COLO668 (cell line): ENCODE data around the gene GFRA4.

Experiments used
- DNase-seq: peaks from one replicate; lab custom pipeline; 2025; ENCODE audit not compliant: unreplicated experiment; lab: John Stamatoyannopoulos, UW

GFRA4 gene, protein sequence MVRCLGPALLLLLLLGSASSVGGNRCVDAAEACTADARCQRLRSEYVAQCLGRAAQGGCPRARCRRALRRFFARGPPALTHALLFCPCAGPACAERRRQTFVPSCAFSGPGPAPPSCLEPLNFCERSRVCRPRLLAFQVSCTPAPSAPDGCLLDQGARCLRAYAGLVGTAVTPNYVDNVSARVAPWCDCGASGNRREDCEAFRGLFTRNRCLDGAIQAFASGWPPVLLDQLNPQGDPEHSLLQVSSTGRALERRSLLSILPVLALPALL

DNA sequence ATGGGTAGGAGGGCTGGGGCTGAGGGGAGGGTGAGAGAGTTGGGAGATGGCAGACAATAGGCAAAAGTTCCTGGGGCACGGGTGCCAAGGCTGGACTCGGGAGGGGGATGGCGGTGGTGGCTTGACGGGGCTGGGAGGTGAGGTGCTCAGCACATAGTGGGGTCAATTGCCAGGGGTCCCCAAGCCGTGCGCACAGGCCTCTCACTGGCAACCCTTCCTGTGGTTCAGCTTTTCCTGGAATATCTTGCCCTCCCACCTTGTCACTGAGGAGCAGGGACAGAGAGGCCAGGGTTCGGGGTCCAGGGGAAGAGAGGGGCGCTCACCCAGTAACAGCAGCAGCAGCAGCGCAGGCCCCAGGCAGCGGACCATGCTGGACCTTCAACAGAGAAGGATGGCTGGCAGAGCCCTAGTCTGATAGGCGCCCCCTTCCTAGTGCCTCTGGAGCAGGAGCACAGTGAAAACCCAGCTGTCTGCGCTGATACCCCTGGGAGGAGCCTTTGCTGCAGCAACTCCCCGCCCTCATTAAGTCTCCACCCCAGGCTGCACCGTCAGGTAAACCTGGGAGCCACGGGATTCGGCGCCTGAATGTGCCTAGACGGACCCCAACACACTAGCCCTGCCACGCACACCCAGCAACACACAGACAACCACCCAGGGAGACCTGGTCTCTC, at the start of gene GFRA4:
GFRA4 (minus strand) TSS at position 369 of the 671 bp plus-strand sequence; CDS start at position 369, 0 bp downstream.
- DNase-seq: no peak

DNA sequence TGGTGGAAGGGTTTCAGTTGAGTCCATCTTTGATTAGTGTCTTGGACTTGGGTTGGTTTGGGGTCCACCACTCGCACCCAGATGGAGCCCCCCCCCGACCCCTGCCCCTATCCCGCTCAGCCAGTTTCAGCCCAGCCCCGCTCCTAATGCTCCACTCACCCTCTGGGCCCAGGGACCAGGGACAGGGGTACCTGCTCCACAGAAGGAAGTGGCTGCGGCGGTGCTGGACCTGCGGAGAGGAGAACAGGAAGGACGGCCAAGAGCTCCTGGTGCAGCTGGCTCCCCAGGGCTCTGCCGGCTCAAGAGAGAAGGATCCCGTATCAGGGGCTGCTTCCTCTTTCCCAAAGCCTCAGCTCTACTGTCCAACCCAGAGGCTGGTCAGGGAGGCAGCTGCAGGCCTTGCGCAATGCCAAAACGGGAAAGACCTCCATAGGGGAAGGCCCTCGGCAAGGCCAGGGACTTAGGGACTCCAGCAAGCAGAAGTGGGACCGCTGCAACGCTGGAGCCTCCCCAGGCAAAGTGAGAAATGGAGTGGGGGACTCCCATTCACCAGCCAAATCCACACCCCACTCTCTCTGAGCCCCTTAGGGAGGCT, 49.2 kb upstream of the GFRA4 start, which contains the start of gene SIGLEC1:
SIGLEC1 (minus strand) TSS at position 322 of the 595 bp plus-strand sequence. CDS start 5,472 bp downstream, outside the sequence.
- DNase-seq: no peak

DNA sequence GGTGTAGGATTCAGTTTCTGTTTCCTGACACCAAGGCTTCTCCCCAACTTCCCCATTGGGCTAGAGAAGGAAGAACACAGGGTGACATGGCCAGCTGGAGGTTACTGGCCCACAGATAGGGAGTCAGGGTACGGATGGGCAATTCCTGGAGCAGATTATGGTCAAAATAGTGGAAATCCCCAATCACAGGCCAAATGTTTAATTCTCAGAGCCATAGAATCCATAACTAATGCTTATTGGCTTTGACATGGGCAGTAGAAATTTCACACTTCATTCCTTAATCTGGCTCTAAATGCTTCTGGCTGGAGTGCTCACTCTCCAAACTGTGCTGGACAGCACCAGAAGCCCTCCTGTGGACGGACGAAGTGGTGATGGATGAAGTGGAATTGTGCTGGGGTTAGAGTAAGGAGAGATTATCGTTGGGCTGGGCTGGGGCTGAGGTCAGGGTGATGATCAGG, 48.3 kb upstream of the GFRA4 start:
- no peak for DNase-seq

DNA sequence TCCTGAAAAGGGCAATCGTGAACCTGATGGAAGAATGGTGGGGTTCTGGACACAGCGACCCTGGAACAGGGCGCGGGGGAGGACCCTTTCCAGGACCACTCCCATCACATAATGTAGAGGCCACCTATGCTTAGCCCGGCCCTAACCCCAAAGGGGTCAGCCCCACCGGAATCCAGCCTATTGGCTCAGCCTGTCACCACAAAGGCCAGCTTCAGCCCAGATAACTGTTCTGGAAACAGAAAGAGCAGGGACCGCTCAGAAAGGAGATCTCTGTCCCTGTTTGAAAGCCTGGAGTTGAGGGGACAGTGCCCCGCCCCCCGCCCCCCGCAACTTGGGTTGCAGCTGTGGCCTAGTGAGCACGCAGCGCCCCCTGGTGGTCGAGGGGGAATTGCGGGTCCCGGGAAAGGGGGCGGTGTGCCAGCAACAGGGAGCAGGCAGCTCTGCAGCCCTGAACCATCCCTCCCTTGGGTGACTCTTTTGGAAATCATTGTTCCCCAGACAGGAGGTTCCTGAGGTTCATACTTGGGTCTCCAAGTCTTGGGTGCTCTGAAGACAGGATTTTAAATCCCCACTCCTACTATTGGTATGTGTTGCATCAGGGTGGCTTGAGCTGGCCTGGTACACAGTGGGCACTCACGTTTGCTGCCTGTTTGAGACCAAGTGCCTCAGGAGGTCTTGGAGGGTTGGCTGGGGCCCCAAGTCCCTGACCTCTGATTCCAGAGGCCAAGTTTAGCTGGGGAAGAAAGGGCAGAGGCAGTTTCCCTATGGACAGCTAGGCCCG, 47.7 kb upstream of the GFRA4 start:
- peak; percentile 58 for DNase-seq

DNA sequence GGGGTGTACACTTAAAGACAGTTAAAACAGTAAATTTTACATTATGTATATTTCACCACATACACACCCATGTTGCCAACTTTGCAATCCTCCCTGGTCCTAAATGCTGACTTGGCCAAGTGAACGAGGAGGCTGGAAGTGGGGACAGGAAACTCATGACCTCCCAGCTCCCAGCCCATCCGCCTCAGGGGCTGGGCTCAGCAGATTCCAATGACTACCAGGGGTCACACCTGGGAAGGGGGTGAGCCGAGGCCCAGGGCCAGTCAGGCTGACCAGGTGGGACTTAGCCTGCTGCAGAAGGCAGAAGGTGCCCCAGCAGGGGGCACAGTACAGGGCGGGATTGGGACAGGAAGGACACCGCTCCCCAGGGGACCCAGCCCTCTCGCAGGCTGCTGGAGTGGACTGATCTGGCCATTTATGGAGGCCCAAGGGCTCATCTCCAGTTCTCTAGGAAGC, 46.8 kb upstream of the GFRA4 start:
- DNase-seq: peak; percentile 24

DNA sequence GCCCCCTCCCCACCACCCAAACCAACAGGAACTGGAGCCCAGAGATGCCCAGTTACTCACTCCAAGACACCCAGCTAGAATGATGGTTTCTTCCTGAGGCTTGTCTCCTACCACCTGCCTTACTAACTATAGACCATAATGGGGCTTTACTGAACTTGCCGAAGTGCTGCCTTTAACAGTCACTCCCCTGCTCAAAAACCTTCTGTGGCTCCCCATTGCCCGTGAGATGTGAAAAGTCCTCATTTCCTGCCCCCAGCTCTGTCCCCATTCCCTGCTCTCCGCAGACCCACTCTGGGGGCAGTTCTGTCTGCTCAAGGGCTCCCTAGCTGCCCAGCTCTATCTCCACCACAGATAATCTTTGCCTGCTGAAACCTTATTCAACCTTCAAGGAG, 44.3 kb upstream of the GFRA4 start:
- DNase-seq: no peak

DNA sequence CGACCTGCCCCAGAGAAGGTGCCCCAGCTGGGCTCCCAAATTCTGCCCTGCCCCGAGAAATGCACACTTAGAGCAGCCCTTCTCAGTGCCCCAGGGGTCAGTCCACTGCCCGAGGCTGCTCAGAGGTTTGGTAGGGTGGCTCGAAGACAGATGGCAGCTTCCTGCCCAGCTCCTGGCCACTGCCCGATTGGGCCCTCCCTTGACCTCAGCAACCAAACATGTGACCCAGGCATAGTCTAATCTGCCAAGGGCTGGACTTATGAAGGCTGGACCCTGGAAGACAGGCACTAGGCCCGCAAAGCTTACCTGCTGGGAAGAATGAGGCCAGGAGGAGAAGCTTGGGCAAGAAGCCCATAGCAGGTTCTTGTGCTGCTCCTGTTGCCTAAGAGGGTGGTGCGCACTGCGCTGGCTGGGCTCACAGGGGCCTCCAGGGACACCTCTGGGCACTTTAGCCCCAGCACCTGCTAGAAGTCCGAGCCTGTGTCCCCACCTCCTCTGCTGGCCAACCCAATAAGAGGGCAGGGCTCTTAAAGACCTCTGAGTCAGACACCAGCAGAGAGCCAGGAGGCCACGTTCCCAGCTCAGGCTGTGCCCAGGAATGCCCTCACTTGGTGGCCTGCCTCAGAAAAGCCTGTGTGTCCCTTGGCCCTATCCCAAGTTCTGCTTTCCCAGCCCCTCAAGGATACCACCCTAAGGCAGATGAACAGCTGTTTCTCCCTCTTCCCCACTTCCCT, 43.7 kb upstream of the GFRA4 start:
- no peak for DNase-seq

DNA sequence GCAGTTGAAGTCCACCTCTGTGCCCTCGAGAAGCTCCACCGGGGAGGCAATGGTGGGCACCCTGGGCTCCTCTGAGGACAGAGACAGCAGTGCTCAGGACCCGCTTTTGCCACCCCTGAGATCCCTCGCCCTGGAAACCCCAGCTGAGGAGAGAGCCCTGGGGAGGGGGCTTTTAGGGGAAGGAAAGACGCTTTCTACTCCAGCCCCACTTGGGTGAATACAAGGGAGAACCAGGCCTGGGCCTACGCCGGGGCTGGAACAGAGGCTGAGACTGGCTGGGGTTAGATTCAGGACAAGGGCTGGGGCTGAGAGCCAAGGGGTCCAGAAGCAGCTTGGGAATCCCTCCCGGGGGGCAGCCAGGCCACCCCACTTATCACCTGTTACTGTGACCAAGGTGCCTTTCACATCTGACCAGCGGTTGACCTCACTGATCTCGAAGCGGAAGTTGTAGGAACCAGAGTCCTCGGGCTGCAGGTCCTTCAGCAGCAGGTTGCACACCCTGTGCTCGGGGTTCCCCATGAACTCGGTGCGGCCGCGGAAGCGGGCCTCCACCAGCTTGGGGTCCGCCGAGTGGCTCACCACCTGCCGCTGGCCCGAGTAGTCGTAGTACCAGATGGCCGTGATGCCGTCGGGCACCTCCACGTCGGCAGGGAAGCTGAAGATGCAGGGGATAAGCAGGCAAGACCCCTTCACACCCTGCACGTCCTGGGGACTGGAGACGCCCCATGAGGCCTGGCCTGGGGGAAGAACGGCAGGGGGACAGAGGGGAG, 43.0 kb upstream of the GFRA4 start:
- DNase-seq: no peak

DNA sequence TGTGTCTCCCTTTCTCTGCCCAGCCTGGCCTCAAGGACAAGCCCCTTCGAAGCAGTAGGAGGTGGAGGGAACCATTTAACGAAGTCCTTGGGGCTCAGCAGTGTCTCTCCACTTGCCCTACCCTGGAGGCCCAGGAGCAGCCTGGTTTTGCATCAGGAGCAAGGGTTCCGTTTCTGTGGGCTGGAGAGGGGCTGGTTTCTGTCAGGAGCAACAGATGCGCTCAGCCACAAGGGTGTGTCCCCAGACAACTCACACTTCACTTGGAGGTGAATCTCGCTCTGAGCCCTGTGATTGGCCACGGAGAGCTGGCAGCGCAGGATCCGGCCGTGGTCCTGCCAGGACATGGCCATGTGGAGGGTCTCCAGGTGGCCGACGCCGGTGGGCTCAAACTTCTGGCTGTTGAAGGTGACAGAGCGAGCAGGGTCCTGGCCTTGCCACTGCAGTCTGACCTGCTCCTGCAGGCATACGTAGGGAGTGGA, 42.3 kb upstream of the GFRA4 start:
- no peak for DNase-seq

DNA sequence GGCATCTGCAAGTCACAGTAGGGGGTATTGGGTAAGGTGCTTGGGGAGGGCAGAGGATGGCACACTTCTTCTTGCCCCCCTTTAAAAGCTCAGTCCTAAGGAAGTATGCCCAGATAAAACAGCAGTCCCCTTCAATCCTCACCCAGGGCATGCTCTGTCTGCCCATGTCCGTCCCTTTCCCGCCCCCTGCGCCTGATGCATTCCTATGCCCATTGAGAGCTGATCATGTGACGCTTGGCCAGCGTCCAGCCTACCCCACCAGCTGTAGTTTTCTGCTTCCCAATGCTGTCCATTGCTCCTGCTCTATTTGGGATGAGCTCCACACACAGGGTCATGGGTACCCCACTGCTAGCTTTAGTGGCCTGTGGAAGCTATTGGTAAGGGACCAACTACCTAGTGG, 40.9 kb upstream of the GFRA4 start:
- no peak for DNase-seq

DNA sequence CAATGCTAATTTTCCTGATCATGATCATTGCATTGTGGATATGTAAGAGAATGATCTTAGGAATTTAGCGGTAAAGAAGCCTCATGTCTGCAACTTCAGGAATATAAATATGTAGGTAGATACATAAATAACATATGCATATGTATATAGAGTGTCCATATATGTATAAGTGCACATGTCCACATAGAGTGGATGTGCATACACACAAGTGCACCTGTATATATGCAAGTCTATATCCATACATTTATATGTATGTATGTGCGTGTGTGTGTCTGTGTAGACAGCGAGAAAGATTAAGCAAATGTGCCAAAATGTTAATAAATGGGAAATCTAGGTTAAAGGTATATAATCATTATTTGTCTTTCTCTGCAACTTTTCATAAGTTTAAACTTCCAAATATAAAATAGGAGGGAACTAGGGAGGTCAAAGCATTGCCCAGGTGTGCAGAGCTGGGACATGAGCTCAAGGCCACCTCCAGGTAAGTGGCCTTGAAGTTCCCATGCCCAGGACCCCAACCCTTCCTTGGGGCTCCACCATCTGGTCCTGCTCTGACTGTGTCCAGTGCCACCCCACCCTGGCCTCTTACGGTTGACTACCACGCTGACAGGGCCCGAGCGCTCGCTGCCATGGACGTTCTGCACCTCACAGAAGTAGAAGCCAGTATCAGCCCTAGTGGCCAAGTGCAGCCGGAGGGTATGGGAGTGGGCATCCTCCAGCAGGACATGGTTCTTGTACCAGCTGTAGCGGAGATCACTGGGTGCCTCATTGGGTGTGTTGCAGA, 39.6 kb upstream of the GFRA4 start:
- no peak for DNase-seq

DNA sequence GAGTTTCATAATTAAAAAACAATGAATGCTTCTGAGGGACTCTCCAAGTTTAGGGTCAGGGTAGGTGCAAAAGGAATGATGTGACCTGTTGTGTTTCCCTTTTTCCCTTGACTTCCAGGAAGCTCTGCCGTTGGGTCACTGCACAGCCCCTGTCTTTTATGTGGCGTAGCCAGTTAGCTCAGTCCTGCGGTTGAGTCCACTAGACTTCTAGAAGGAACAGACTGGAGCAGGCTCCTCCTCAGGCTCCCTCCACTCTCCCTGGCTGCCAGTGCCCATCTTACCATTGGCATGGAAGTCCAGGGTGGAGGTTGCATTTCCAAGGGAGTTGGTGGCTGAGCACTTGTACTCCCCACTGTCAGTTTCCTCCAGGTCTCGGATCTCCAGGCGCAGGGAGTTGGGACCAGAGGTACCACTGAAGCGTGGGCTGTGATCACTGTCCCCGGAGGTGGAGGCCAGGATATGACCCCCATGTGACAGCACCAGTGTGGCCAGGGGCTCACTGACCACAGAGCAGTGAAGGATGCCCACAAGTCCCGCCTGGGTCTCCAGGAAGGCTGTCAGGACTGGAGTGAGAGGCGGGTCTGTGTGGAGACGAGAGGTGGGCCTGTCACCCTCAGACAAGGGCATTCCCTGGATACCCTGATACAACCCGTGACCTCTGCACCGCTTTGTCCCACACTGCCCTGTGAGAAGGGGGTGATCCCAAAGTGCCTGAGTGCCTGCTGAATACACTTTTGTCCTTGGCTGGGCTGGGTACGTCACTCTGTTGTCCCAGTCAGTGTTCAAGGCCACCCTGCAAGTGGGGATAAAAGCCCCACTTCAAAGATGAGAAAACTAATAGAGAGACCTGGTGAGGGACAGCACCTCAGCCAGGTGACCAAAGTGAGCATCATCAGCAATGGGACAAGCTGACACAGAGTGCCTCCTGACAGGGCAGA, 38.1 kb upstream of the GFRA4 start:
- DNase-seq: no peak

DNA sequence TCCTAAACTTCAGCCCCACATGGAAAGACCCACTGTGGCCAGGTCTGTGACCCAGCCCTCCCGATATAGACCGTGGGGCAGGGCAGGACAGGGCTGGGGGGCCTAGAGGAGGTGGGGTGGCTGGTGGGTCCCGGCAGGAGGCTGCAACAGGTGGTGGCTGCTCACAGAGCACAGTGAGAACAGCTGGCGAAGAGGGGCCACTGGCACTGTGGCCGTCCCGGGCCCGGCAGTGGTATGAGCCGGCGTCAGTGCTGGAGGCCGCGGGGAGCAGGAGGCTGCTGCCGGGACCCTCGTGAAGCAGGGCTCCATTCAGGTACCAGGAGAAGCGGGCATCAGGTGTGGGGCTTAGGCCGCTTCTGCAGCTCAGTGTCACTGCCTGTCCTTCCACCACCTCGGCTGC, 35.8 kb upstream of the GFRA4 start:
- no peak for DNase-seq

DNA sequence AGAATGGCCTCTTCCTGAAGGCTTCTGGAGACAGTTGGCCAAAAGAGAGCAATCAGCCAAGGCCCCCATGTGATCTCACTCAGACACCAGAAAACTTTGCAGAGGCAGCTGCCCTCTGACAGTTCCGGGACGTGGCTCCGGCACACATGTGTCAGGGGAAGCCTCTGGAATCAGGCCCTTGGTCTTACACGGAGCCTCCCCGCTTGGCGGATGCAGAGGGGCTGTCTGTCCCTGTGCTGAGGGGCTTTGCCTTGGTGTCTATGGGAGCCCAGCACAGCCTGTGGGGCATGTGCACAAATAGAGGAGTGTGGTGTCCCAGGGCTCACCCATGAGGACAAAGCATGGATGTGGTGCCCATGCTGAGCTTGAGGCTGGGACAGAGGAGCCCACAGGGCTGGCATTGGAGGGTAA, 35.4 kb upstream of the GFRA4 start:
- no peak for DNase-seq

DNA sequence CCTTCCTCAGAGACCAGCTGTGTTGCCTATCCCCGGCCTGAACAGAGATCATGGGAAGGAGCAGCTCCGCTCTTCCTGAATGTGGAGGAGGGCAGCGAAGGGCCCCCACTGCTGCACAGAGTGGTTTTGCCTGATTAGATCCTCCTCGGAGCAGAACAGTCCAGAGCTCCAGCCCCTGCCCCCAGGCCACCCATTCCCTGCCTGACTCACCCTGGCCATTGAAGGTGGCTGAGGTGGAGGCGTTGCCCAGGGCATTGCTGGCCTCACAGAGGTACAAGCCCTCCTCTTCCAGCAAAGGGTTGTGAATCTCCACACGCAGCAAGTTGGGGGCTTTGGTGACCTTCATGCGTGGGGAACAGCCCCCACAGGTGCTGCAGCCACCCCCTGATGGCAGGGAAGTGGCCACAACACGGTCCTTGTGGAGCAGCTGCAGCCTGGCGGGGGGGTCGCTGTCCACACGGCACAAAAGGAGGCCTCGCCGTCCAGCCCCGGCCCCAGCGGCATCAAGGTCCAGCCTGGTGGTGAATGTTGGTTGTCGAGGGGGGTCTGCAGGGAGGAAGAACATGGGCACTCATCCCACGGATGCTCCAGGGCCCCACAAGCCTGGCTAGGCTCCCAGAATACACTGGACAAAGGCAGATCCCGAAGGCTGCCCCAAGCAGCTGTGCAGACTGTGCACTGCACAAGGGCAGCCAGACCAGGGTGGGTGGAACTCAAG, 34.5 kb upstream of the GFRA4 start:
- DNase-seq: no peak

DNA sequence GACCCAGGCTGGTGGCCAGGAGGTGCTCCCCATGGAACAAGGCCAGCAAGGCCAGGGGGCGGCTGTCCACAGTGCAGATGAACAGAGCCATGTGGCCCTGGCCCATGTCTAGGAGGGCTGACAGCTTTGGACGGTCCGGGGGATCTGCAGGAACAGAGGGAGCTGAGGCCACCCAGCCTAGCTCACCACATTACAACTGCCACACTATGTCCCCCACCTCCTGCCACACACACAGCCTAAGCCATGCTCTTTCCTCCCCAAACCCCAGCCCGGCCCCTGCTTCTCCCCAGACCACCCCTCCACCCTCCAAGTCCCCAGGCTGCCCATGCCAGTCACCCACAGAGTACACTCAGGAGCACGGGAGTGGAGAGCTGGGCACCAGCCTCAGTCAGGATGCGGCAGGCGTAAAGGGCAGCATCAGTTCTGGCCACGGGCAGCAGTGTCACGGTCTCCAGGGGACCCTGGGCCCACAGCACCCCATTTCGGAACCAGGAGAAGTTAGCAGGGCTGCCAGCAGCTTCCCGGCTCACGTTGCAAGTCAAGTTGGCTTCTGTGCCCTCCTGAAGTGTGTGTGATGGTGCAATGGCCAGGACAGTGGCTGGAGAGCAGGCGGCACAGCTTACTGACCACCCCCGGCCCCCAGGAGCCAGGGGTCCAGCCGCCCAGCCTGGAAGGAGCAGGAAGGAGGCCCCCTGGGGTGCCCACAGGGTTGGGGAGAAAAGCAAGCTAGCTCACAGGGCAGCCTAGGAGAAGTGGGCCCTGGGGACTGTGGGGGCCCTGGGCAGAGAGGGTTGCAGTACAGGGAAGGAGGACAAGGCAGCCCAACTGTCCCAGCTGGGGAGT, 33.8 kb upstream of the GFRA4 start:
- no peak for DNase-seq
